NOMO-1 (cell line): ENCODE results near the gene SAMD7.
A peak's percentile ranks its signal among the peaks of the same experiment; 100 is the strongest.

ENCODE experiments used
- DNase-seq, 2 experiments: peaks; one replicate each; lab custom pipeline; 2025; ENCODE audit not compliant: unreplicated experiment in 2 of 2; lab: John Stamatoyannopoulos, UW

Gene SAMD7

DNA sequence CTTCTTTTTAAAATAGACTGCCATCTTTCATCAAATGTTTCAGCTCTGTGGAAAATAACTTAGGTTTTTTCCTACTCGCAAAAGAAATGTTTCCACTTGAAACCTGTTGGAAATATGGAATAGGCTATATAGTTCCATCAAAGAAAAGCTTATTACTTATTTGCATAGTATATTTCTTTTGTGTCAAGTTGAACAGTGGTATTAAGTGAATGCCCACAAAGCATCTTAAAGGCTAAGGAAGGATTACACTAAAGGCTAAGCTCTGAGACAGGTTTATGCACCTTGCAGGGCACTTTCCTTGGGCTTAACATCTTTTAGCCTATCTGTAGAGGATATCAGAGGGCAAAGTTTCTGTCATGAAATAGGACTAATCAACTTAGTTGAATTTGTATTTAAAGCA, at the start of gene SAMD7:
SAMD7 (plus strand) TSS at position 301 of the 400 bp plus-strand sequence. CDS start 7,927 bp downstream, outside the sequence.
- DNase-seq = no peak

DNA sequence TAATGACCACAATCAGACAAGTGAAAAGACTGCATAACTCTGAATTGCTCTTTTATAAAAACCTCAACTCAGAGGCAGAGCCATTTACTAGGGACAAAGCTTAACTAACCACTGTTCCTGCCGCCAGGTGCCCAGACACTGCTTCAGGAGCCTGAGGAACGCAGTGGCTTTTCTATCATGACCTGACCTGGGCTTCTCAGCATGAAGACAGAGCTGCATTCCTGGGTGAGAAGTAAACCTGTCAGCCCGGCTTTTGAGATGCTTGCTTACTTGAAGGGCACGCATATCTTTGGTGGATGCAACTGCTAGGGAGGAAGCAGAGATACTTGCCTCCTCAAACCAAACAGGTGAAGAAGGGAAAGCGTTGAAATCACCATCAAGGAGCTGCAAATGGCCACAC, 49.5 kb upstream of the SAMD7 start:
- no peak for DNase-seq

DNA sequence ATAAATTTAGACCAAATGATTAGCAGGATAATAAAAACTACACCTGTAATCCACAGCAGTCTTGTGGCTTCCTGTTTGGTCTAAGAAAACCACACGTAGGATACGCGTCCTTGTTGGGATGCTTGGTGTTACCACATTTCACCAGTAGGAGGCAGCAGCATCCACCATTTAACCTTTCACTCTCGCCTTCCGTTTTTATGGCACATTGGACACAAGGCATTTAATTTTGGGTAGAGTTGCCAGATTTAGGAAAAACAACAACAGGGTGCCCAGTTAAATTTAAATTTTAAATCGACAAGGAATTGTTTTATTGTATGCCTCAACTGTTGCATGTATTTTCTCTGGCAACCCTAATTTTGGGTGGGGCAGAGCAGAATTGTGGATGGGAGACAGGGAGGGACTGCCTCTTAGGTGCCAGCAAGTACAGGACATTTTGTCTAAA, 47.9 kb upstream of the SAMD7 start:
- peak; percentile 58 to 79 for DNase-seq

DNA sequence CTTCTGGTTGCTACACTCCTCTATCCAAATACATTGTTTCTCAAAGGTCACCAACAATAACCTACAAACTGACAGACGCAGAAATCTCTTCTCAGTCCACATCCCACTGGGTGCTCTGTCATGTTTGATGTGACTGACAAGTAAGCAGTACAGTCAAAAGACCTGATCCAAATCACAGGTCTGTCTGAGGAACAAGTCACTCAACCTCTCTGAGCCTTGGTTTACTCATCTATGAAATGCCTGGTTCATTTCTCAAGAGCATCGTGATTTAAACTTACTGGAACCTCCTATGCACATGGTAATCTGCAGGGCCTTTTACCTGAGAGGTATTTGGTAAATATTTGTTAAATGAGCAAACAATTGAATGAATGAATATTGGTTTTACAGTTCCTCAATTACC, 47.1 kb upstream of the SAMD7 start:
- DNase-seq = no peak

GRCh38 chr3:169865176-169865767, 46.1 kb upstream of the SAMD7 start:
- peak; percentile 61 to 93 for DNase-seq

- peak in 1 of 2 experiments; percentile 33 for DNase-seq
Observed at GRCh38 chr3:169867584-169868210, 43.7 kb upstream of the SAMD7 start.

DNA sequence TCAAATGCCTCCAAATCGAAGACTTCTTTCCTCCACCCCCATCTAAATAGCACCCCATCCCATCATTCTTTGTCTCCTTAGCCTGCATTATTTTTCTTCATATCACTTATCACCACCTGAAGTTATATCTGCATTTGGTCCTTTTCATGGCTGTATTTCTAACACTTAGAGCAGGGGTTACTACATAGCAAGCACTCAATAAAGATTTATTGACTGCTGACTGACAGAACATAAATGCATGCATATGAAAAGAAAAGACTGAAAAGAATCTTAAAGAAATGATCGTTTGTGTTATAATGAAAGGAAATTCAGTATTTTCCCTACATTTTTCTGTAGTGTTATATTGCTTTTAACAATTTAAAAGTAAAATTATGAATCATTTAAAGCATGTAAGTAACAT, 43.0 kb upstream of the SAMD7 start:
- DNase-seq = no peak

GRCh38 chr3:169869484-169870220, 41.7 kb upstream of the SAMD7 start, which contains the start of gene LRRC31:
TSS of gene LRRC31 (minus strand) at chr3:169869935. CDS start at chr3:169869807, 128 bp downstream.
- no peak for DNase-seq

- DNase-seq = peak in 1 of 2 experiments; percentile 13
Observed at GRCh38 chr3:169871129-169871886, 40.1 kb upstream of the SAMD7 start.

GRCh38 chr3:169879013-169879557, 32.3 kb upstream of the SAMD7 start:
- no peak for DNase-seq

GRCh38 chr3:169879845-169880575, 31.4 kb upstream of the SAMD7 start:
- no peak for DNase-seq

DNA sequence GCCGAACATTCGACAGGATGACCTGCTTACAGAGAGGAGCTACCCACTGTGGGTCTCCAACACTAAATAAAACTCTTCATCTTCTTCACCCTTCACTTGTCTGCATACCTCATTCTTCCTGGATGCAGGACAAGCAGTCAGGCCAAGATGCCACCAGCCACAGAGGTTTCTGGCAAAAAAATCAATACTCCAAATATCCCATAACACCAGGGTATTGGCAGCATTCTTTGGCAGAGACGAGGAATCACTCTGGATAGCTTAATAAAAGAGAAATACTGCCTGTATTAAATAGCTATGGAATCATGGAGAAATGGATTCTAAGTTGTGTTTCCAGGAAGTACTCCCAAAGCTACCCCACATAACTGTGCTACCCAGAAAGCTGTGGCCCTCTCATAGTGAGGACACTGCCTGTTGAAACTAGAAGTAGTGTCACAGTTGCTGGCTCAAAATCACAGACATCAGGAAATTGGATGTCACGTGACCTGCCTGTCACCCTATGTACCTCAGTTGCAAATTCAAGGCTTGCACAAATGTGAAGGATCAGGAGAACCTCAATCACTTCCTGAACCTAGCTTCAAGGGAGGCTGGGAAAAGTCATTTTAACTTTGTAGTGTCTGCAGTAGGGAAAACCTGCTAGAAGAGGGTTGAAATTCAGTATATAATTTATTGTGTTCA, 30.7 kb upstream of the SAMD7 start:
- DNase-seq = no peak

DNA sequence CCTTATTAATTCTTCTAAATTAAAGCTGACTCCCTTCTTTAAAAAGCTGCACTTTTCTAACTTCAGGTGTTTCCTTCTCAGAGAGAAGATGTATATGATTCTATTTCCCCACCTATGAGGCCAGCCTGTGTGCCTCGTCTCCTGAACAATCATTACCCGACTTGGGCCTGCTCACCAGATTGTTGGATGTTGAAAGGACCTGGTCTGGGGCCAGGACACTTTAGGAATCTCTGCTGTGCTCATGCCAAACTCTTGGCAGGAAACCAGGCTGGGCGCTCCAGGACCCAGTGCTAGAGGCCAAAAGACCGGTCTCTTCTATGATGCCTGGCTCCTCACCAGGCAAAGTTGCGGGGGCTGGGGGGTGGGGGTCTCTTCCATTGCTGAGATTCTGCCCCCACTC, 24.7 kb upstream of the SAMD7 start:
- DNase-seq = no peak

DNA sequence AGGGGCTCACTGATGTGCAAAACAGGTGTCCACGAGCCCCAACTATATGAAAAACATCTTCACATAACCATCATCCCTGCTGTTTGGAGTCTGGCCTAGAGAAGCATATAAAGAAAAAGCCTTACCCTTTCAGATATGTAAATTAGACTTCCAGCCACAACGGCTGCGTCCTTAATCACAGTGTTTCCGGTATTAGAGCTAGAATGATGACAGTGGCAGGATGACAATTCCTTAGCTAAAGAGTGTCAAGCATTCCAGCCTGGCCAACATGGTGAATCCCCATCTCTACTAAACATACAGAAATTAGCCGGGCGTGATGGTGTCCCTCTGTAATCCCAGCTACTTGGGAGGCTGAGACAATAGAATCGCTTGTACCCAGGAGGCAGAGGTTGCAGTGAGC, 19.5 kb upstream of the SAMD7 start:
- DNase-seq = no peak

DNA sequence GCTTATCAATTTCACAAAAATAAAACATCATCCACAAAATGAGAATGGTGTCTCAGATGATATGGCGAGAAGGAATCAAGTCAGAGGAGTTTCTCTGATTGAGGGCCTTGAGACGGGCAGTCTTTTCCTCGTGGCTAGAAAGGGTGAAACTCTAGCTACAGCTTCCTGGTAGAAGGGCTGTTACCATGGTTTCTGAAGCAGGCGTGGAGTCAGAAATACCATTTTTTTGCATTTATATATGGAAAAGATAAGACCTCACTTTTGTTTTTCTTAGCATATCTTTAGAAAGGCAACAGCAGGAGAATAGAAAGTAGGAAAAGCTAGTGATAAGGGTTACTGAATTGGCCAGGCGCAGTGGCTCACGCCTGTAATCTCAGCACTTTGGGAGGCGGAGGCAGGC, 17.3 kb upstream of the SAMD7 start:
- no peak for DNase-seq

GRCh38 chr3:169895072-169895471, 16.3 kb upstream of the SAMD7 start:
- DNase-seq = no peak

DNA sequence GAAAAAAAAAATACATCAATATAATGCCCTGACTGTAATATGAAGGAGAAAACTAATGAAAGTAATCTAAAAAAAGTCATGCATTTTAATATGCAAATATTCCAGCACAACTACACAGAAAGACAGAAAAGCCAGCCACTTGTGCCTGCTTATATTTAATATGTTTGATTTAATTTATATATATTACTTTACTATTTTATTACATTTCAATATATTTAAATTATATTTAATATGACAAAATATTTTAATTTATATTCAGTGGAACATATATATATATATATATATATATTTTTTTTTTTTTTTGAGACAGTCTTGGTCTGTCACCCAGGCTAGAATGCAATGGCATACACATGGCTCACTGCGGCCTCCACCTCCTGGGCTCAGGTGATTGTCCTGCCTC, 14.1 kb upstream of the SAMD7 start:
- no peak for DNase-seq

GRCh38 chr3:169901453-169901852, 9.9 kb upstream of the SAMD7 start:
- no peak for DNase-seq

- DNase-seq = no peak
Observed at GRCh38 chr3:169905404-169905803, 6.0 kb upstream of the SAMD7 start.

- DNase-seq = no peak
Observed at GRCh38 chr3:169907476-169907875, 3.9 kb upstream of the SAMD7 start.
